SK-N-SH (cell line): ENCODE data around the gene KANK4. TPM values are rescaled to one million over a fixed set of nuclear protein-coding genes. Genes with fewer than 3 reads are reported as not detected.

ENCODE experiments used
- CTCF ChIA-PET: fragments of 300-600, 350-600 bp; formaldehyde crosslinking; extraction: SDS; loops from one replicate; lab custom pipeline; 2021; lab: Yijun Ruan, JAX
- POLR2A ChIA-PET: fragments of 350-600 bp; sonication (Branson Sonifier 250); formaldehyde crosslinking; extraction: SDS; loops from one replicate; lab custom pipeline; 2020; ENCODE audit warnings: antibody characterized with exemption, inconsistent platforms; lab: Yijun Ruan, JAX
- DNase-seq: peaks from one replicate; pipeline ENCODE4 v3.0.0; 2012
- H2AFZ ChIP-seq: fragments of 200-600 bp; sonication (generic); 2 replicates; pipeline ENCODE4 v1.8.1; 2016; ENCODE audit warnings: antibody characterized with exemption, mild to moderate bottlenecking, low read depth
- H3F3A ChIP-seq: fragments of 200-600 bp; sonication (generic); replicated peaks from 2 replicates; pipeline ENCODE3; 2016; ENCODE audit warnings: antibody characterized with exemption, mild to moderate bottlenecking; ENCODE audit not compliant: insufficient read depth
- H3K27ac ChIP-seq, 2 experiments: fragments of 200-500 bp in 1 of 2; fragments of 200-600 bp in 1 of 2; sonication (Bioruptor generic) in 1 of 2; sonication (generic), shearing (Covaris generic) in 1 of 2; 2 replicates each; pipeline versions ENCODE4 v1.5.1 to v1.6.1; 2014 to 2016; ENCODE audit warnings: low read depth in 2 of 2, inconsistent platforms in 1 of 2, low read length in 1 of 2, mild to moderate bottlenecking in 1 of 2, mixed read lengths in 1 of 2
- H3K27me3 ChIP-seq: fragments of 200-600 bp; sonication (generic), shearing (Covaris generic); 2 replicates; pipeline ENCODE4 v1.6.1; 2016; ENCODE audit warnings: mixed run types; ENCODE audit not compliant: insufficient read depth
- H3K36me3 ChIP-seq, 2 experiments: fragments of 200-500 bp in 1 of 2; fragments of 200-600 bp in 1 of 2; sonication (Bioruptor generic) in 1 of 2; sonication (generic) in 1 of 2; replicated peaks in 1 of 2; 2 replicates each; pipeline versions ENCODE3 to v1.5.1; 2014 to 2016; ENCODE audit warnings: low read length in 1 of 2, mild to moderate bottlenecking in 1 of 2; ENCODE audit not compliant: insufficient read depth in 2 of 2, control insufficient read depth in 1 of 2
- H3K4me1 ChIP-seq, 2 experiments: fragments of 200-500 bp in 1 of 2; fragments of 200-600 bp in 1 of 2; sonication (Bioruptor generic) in 1 of 2; sonication (generic), shearing (Covaris generic) in 1 of 2; 2 replicates each; pipeline versions ENCODE4 v1.5.1 to v1.6.1; 2014 to 2016; ENCODE audit warnings: low read depth in 1 of 2, low read length in 1 of 2, mixed run types in 1 of 2; ENCODE audit not compliant: insufficient read depth in 2 of 2, control insufficient read depth in 1 of 2
- H3K4me2 ChIP-seq: fragments of 200-600 bp; sonication (generic), shearing (Covaris generic); 2 replicates; pipeline ENCODE4 v1.6.1; 2017; ENCODE audit warnings: mixed run types
- H3K4me3 ChIP-seq, 2 experiments: fragments of 200-500 bp in 1 of 2; fragments of 200-600 bp in 1 of 2; sonication (Bioruptor generic) in 1 of 2; sonication (generic), shearing (Covaris generic) in 1 of 2; 2 replicates each; pipeline versions ENCODE4 v1.5.1 to v1.8.1; 2014 to 2016; ENCODE audit warnings: low read depth in 2 of 2, inconsistent platforms in 1 of 2, low read length in 1 of 2, mild to moderate bottlenecking in 1 of 2, mixed read lengths in 1 of 2, moderate library complexity in 1 of 2
- H3K79me2 ChIP-seq: fragments of 200-600 bp; sonication (generic); 2 replicates; pipeline ENCODE4 v1.8.1; 2017; ENCODE audit warnings: mild to moderate bottlenecking; ENCODE audit not compliant: insufficient read depth
- H3K9ac ChIP-seq: fragments of 200-600 bp; sonication (generic); 2 replicates; pipeline ENCODE4 v1.6.1; 2017; ENCODE audit warnings: mixed run types
- H3K9me2 ChIP-seq: fragments of 200-600 bp; sonication (generic); 2 replicates; pipeline ENCODE4 v1.6.1; 2017; ENCODE audit warnings: mixed run types
- H3K9me3 ChIP-seq: fragments of 200-600 bp; sonication (generic); 2 replicates; pipeline ENCODE4 v1.6.1; 2017; ENCODE audit warnings: mixed run types, mild to moderate bottlenecking, moderate library complexity
- H4K20me1 ChIP-seq: fragments of 200-600 bp; sonication (generic); 2 replicates; pipeline ENCODE4 v1.6.1; 2017; ENCODE audit warnings: mild to moderate bottlenecking, mixed run types; ENCODE audit not compliant: insufficient read depth
- CHD2 ChIP-seq: fragments of 150-350 bp; IDR thresholded peaks from 2 replicates; pipeline ENCODE4 v1.6.1; 2018; ENCODE audit warnings: low read length; ENCODE audit not compliant: partially characterized antibody
- EP300 ChIP-seq, 2 experiments: IDR thresholded peaks; 2 replicates each; pipeline versions ENCODE4 v1.4.0 to v1.6.1; 2012; ENCODE audit warnings: borderline replicate concordance in 1 of 2, low read depth in 1 of 2, low read length in 1 of 2
- EZH2phosphoT487 ChIP-seq: fragments of 200-600 bp; sonication (generic); IDR thresholded peaks from 2 replicates; pipeline ENCODE4 v1.6.1; 2017; ENCODE audit warnings: low read depth, mixed run types, mild to moderate bottlenecking, antibody characterized with exemption, moderate library complexity, borderline replicate concordance
- FOSL2 ChIP-seq: IDR thresholded peaks from 2 replicates; pipeline ENCODE4 v1.4.0; 2012; ENCODE audit warnings: low read depth, mild to moderate bottlenecking, moderate library complexity, borderline replicate concordance
- FOXM1 ChIP-seq: IDR thresholded peaks from 2 replicates; pipeline ENCODE4 v1.4.0; 2012; ENCODE audit warnings: low read depth, mild to moderate bottlenecking
- MEF2A ChIP-seq: IDR thresholded peaks from 2 replicates; pipeline ENCODE4 v1.4.0; 2012; ENCODE audit warnings: low read depth, borderline replicate concordance
- NFIC ChIP-seq: IDR thresholded peaks from 2 replicates; pipeline ENCODE4 v1.4.0; 2012; ENCODE audit warnings: borderline replicate concordance
- POLR2AphosphoS5 ChIP-seq: IDR thresholded peaks from 2 replicates; pipeline ENCODE4 v1.6.1; 2012; ENCODE audit warnings: low read depth, low read length
- RAD21 ChIP-seq: IDR thresholded peaks from 2 replicates; pipeline ENCODE4 v1.6.1; 2012; ENCODE audit warnings: mild to moderate bottlenecking, low read length
- RCOR1 ChIP-seq: fragments of 150-350 bp; IDR thresholded peaks from 2 replicates; pipeline ENCODE4 v1.6.1; 2017; ENCODE audit warnings: antibody characterized with exemption, low read length
- SIN3A ChIP-seq: IDR thresholded peaks from 2 replicates; pipeline ENCODE4 v1.6.1; 2012; ENCODE audit warnings: low read depth, mild to moderate bottlenecking, low read length, moderate library complexity, borderline replicate concordance
- WGBS: methylation state at CpG from one replicate; pipeline ENCODE4 v1.1.6; 2017; ENCODE audit warnings: low lambda C conversion rate; 5-methylcytosine and 5-hydroxymethylcytosine counted together
- polyA plus RNA-seq, 3 experiments: library from polyadenylated mRNA; depleted of rRNA; stranded (reverse); fragments of >200 nt; gene quantifications; 2 replicates each; pipeline ENCODE4 v1.2.3, GENCODE V29; 2012
- TF ChIP-seq, protein P1 (sequence below): IDR thresholded peaks from 2 replicates; pipeline ENCODE4 v1.4.0; 2012; ENCODE audit warnings: low read depth, borderline replicate concordance
- TF ChIP-seq, protein P2 (sequence below): fragments of 200-600 bp; sonication (generic); IDR thresholded peaks from 2 replicates; pipeline ENCODE4 v1.6.1; 2017; ENCODE audit warnings: antibody characterized with exemption, mild to moderate bottlenecking, moderate library complexity
- TF ChIP-seq, protein P3 (sequence below): fragments of 150-350 bp; IDR thresholded peaks from 2 replicates; pipeline ENCODE4 v1.6.1; 2016; ENCODE audit warnings: mild to moderate bottlenecking, low read depth, low read length
- TF ChIP-seq, protein P4 (sequence below): IDR thresholded peaks from 2 replicates; pipeline ENCODE4 v1.6.1; 2012; ENCODE audit warnings: mild to moderate bottlenecking, low read depth, low read length, moderate library complexity
- TF ChIP-seq, protein P5 (sequence below): IDR thresholded peaks from 2 replicates; pipeline ENCODE4 v1.4.0; 2012; ENCODE audit warnings: low read depth, borderline replicate concordance

KANK4 gene
- polyA plus RNA-seq, 1 of the 3 experiments (the other 2 are of a cell fraction): not detected

DNA sequence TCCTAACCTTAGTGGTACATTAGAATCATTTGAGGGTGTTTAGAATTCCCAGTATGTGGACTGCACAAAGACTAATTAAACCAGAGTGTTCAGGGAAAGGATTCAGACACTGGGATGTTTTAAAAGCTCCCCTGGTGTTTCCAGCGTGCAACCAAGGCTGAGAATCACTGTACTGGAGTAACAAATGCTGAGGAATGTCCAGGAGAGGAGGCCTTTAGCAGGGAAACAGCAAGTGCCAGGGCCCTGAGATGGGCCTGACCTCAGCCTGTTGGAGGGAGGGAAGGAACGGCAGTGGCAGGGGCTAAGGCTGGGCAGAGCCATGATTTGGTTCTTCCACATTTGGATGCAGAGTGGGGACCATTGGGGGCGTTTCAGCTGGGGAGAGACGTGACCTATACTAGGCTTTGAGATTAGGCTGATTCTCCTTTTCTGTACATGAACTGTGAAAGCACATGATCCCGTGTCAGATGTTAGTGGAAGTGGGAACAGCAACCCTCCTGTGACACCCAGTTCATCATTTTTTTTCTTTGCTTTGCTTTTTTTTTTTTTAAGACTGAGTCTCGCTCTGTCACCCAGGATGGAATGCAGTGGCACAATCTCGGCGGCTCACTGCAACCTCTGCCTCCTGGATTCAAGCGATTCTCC, 49.3 kb downstream of the KANK4 start:
- Histone ChIP-seq H3K9me2 (no peaks in the 10 kb centered on the region), H3K79me2 (no peaks in the 10 kb centered on the region), H3K27me3 (no peaks in the 10 kb centered on the region), H3K36me3 (no peaks in the 10 kb centered on the region), H3F3A (no peaks in the 10 kb centered on the region), H3K9ac (no peak overlapping the region), H3K4me1 (peaks cover 6 to 28% of the 10 kb centered on the region in 2 experiments; a peak in 3 of 4 replicates), H3K9me3 (no peaks in the 10 kb centered on the region), H3K4me2 (no peak overlapping the region), H3K4me3 (no peak overlapping the region), H2AFZ (no peak overlapping the region), H3K27ac (no peak overlapping the region), H4K20me1 (no peaks in the 10 kb centered on the region)
- TF ChIP-seq MEF2A: no peak
- TF ChIP-seq FOSL2: no peak
- TF ChIP-seq CHD2: no peak
- ChIA-PET CTCF (interaction anchor here (1.6 kb wide), 1 partner anchor 14 kb away, joined by 3 read pairs; no protein-coding TSS in a partner anchor), POLR2A (interaction anchor here (0.7 kb wide), 1 partner anchor 20 kb away, joined by 3 read pairs; no protein-coding TSS in a partner anchor)
- 73% methylated on average over 9 of the region's 9 CpGs for whole genome bisulfite sequencing
- DNase-seq: no peak

DNA sequence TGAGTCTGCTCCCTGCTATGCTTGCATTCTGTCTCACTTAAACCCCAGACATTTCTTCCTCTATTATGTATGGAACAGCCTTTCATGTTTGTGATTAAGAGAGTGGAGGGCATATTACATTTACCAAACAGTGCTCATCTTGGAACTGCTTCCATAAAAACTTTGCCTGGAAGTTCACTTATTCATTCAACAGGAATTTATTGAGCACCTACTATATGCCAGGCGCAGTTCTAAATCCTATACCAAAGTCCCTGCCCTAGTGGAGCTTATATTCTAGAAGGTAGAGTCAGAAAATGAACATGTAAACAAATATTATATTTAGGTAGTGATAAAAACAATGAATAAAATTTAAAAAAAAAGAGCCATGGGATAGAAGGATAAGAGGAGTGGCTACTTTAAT, 49.8 kb downstream of the KANK4 start:
- Histone ChIP-seq H3F3A (no peaks in the 10 kb centered on the region), H3K4me3 (no peak overlapping the region), H2AFZ (no peak overlapping the region), H3K9me3 (no peaks in the 10 kb centered on the region), H3K27ac (no peak overlapping the region), H3K36me3 (no peaks in the 10 kb centered on the region), H3K9me2 (no peaks in the 10 kb centered on the region), H3K27me3 (no peaks in the 10 kb centered on the region), H4K20me1 (no peaks in the 10 kb centered on the region), H3K4me2 (no peak overlapping the region), H3K79me2 (no peaks in the 10 kb centered on the region), H3K4me1 (peaks cover 6 to 25% of the 10 kb centered on the region in 2 experiments; a peak in 3 of 4 replicates), H3K9ac (no peak overlapping the region)
- DNase-seq: no peak
- ChIA-PET POLR2A (interaction anchor here (0.7 kb wide), 1 partner anchor 19 kb away, joined by 3 read pairs; no protein-coding TSS in a partner anchor), CTCF (no interaction called here)
- 58% methylated on average over 1 of the region's 1 CpG for WGBS
- TF ChIP-seq FOXM1 (no peak), CHD2 (no peak), NFIC (no peak), MEF2A (no peak), RAD21 (no peak), SIN3A (no peak), EP300 (IDR thresholded peaks at IDR 0.05; ENCODE audit: borderline replicate concordance in 1 of 2, low read depth in 1 of 2, low read length in 1 of 2) (no peak), RCOR1 (no peak), POLR2AphosphoS5 (no peak), EZH2phosphoT487 (no peak)
- TF ChIP-seq, protein P1, sequence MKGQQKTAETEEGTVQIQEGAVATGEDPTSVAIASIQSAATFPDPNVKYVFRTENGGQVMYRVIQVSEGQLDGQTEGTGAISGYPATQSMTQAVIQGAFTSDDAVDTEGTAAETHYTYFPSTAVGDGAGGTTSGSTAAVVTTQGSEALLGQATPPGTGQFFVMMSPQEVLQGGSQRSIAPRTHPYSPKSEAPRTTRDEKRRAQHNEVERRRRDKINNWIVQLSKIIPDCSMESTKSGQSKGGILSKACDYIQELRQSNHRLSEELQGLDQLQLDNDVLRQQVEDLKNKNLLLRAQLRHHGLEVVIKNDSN: no peak
- TF ChIP-seq, protein P2, sequence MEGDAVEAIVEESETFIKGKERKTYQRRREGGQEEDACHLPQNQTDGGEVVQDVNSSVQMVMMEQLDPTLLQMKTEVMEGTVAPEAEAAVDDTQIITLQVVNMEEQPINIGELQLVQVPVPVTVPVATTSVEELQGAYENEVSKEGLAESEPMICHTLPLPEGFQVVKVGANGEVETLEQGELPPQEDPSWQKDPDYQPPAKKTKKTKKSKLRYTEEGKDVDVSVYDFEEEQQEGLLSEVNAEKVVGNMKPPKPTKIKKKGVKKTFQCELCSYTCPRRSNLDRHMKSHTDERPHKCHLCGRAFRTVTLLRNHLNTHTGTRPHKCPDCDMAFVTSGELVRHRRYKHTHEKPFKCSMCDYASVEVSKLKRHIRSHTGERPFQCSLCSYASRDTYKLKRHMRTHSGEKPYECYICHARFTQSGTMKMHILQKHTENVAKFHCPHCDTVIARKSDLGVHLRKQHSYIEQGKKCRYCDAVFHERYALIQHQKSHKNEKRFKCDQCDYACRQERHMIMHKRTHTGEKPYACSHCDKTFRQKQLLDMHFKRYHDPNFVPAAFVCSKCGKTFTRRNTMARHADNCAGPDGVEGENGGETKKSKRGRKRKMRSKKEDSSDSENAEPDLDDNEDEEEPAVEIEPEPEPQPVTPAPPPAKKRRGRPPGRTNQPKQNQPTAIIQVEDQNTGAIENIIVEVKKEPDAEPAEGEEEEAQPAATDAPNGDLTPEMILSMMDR: no peak
- TF ChIP-seq, protein P3, sequence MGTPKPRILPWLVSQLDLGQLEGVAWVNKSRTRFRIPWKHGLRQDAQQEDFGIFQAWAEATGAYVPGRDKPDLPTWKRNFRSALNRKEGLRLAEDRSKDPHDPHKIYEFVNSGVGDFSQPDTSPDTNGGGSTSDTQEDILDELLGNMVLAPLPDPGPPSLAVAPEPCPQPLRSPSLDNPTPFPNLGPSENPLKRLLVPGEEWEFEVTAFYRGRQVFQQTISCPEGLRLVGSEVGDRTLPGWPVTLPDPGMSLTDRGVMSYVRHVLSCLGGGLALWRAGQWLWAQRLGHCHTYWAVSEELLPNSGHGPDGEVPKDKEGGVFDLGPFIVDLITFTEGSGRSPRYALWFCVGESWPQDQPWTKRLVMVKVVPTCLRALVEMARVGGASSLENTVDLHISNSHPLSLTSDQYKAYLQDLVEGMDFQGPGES: no peak
- TF ChIP-seq, protein P4, sequence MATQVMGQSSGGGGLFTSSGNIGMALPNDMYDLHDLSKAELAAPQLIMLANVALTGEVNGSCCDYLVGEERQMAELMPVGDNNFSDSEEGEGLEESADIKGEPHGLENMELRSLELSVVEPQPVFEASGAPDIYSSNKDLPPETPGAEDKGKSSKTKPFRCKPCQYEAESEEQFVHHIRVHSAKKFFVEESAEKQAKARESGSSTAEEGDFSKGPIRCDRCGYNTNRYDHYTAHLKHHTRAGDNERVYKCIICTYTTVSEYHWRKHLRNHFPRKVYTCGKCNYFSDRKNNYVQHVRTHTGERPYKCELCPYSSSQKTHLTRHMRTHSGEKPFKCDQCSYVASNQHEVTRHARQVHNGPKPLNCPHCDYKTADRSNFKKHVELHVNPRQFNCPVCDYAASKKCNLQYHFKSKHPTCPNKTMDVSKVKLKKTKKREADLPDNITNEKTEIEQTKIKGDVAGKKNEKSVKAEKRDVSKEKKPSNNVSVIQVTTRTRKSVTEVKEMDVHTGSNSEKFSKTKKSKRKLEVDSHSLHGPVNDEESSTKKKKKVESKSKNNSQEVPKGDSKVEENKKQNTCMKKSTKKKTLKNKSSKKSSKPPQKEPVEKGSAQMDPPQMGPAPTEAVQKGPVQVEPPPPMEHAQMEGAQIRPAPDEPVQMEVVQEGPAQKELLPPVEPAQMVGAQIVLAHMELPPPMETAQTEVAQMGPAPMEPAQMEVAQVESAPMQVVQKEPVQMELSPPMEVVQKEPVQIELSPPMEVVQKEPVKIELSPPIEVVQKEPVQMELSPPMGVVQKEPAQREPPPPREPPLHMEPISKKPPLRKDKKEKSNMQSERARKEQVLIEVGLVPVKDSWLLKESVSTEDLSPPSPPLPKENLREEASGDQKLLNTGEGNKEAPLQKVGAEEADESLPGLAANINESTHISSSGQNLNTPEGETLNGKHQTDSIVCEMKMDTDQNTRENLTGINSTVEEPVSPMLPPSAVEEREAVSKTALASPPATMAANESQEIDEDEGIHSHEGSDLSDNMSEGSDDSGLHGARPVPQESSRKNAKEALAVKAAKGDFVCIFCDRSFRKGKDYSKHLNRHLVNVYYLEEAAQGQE: no peak
- TF ChIP-seq, protein P5, sequence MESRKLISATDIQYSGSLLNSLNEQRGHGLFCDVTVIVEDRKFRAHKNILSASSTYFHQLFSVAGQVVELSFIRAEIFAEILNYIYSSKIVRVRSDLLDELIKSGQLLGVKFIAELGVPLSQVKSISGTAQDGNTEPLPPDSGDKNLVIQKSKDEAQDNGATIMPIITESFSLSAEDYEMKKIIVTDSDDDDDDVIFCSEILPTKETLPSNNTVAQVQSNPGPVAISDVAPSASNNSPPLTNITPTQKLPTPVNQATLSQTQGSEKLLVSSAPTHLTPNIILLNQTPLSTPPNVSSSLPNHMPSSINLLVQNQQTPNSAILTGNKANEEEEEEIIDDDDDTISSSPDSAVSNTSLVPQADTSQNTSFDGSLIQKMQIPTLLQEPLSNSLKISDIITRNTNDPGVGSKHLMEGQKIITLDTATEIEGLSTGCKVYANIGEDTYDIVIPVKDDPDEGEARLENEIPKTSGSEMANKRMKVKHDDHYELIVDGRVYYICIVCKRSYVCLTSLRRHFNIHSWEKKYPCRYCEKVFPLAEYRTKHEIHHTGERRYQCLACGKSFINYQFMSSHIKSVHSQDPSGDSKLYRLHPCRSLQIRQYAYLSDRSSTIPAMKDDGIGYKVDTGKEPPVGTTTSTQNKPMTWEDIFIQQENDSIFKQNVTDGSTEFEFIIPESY: no peak
